C4-2B (cell line): ENCODE data around the gene DCPS.
"Not testable (repeated sequence)": the region's sequence is repeated elsewhere in the genome, so short reads cannot be mapped to it uniquely, and the experiment has no call there.

Experiments
- CTCF ChIP-seq: fragments of 450-650 bp; conservative IDR thresholded peaks from 2 replicates; pipeline ENCODE4 v1.5.1; 2017; ENCODE audit warnings: mild to moderate bottlenecking
- ZFX ChIP-seq: fragments of 450-650 bp; IDR thresholded peaks from 2 replicates; pipeline ENCODE4 v1.6.1; 2017

GRCh38 chr11:126386729-126387071 lies 82.8 kb downstream of the DCPS start:
- TF ChIP-seq CTCF, ZFX: not testable (repeated sequence)
